Kidney epithelial cell (primary cell): Measurements from ENCODE around the gene DIAPH3. TPM values are rescaled to one million over a fixed set of nuclear protein-coding genes. Genes with fewer than 3 reads are reported as not detected.

Source experiments
- DNase-seq: peaks from one replicate; pipeline ENCODE4 v3.0.0-alpha.2; 2010; ENCODE audit warnings: low read depth
- H3K27me3 ChIP-seq: 2 replicates; pipeline ENCODE4 v1.6.0; 2011; ENCODE audit warnings: low read length; ENCODE audit not compliant: control insufficient read depth, insufficient read depth
- H3K36me3 ChIP-seq: 2 replicates; pipeline ENCODE4 v1.5.1; 2011; ENCODE audit warnings: low read length; ENCODE audit not compliant: control insufficient read depth, insufficient read depth
- H3K4me3 ChIP-seq: 2 replicates; pipeline ENCODE4 v1.5.1; 2011; ENCODE audit warnings: low read depth, mild to moderate bottlenecking, control low read depth, low read length
- total RNA-seq: library from RNA; depleted of rRNA; stranded (reverse); fragments of >200 nt; gene quantifications from 2 replicates; pipeline ENCODE4 v1.2.3, GENCODE V29; 2015
- TF ChIP-seq, protein P1 (sequence below): IDR thresholded peaks from 2 replicates; pipeline ENCODE4 v1.5.1; 2011; ENCODE audit warnings: mild to moderate bottlenecking, moderate library complexity, low read length, control low read depth, inconsistent platforms; ENCODE audit not compliant: insufficient read depth, poor library complexity, severe bottlenecking

The DIAPH3 gene
- total RNA-seq, 1 donor from 2014 or later: 7.5 TPM

GRCh38 chr13:60169239-60170031 is 5.7 kb upstream of the DIAPH3 start:
- no peak overlapping the region for H3K4me3 ChIP-seq
- no peaks in the 10 kb centered on the region for H3K27me3 ChIP-seq
- TF ChIP-seq, protein P1, sequence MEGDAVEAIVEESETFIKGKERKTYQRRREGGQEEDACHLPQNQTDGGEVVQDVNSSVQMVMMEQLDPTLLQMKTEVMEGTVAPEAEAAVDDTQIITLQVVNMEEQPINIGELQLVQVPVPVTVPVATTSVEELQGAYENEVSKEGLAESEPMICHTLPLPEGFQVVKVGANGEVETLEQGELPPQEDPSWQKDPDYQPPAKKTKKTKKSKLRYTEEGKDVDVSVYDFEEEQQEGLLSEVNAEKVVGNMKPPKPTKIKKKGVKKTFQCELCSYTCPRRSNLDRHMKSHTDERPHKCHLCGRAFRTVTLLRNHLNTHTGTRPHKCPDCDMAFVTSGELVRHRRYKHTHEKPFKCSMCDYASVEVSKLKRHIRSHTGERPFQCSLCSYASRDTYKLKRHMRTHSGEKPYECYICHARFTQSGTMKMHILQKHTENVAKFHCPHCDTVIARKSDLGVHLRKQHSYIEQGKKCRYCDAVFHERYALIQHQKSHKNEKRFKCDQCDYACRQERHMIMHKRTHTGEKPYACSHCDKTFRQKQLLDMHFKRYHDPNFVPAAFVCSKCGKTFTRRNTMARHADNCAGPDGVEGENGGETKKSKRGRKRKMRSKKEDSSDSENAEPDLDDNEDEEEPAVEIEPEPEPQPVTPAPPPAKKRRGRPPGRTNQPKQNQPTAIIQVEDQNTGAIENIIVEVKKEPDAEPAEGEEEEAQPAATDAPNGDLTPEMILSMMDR: no peak
- H3K36me3 ChIP-seq: no peaks in the 10 kb centered on the region
- DNase-seq: no peak

GRCh38 chr13:60167121-60167520 is 3.4 kb upstream of the DIAPH3 start:
- H3K4me3 ChIP-seq: no peak overlapping the region
- no peaks in the 10 kb centered on the region for H3K27me3 ChIP-seq
- TF ChIP-seq, protein P1: no peak
- no peaks in the 10 kb centered on the region for H3K36me3 ChIP-seq
- DNase-seq: no peak

DNA sequence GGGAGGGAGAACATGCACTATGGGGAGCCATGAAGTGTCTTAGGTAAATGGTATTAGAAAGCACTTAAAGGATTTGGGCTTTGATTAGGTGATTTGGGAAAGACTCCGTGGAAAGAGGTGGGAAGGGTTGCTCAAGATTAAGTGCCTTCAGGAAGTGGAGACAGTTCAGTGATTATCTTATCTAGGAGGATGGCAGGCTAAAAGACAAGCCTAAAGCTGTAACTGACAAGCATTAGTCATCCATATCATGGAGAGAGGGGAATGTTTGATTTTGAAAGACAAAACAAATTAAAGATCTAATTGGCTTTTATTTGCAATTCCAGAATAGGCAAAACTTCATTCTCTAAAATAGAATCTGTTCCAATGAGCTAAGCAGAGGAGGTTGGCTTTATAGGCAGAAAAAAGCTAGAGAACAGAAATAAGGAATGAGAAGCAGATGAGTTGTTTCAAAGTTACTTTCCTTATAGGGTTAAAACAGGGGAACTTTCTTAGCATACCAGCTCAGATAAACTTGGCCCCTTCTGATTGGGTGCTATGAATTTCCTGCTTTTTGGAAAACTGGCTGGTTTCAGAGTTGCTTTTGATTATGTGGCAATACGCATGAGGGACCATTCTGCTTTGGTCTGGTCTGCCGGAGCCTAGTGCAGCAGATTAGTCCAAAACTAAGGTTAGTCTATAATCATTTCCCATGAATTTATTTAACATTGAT is 1.8 kb upstream of the DIAPH3 start:
- Histone ChIP-seq H3K36me3 (no peaks in the 10 kb centered on the region), H3K27me3 (no peaks in the 10 kb centered on the region), H3K4me3 (no peak overlapping the region)
- TF ChIP-seq, protein P1: no peak
- DNase-seq: no peak

- H3K36me3 ChIP-seq: no peaks in the 10 kb centered on the region
- DNase-seq: no peak
- H3K27me3 ChIP-seq: no peaks in the 10 kb centered on the region
- TF ChIP-seq, protein P1: no peak
- H3K4me3 ChIP-seq: peak overlapping the region; percentile 98
Measured at GRCh38 chr13:60164234-60164889, 634 bp upstream of the DIAPH3 start.

GRCh38 chr13:60162096-60162495 is 1.6 kb downstream of the DIAPH3 start:
- H3K4me3 ChIP-seq: peak overlapping the region; percentile 98
- H3K27me3 ChIP-seq: no peaks in the 10 kb centered on the region
- H3K36me3 ChIP-seq: peaks cover under 1% of the 10 kb centered on the region
- peak; percentile 41 for DNase-seq
- TF ChIP-seq, protein P1: no peak
